Kasumi-1 (cell line): ENCODE measurements around the gene GPRIN2.
"Not testable (repeated sequence)": the region's sequence is repeated elsewhere in the genome, so short reads cannot be mapped to it uniquely, and the experiment has no call there.

Experiments
- DNase-seq, 2 experiments: peaks; one replicate each; lab custom pipeline; 2025; lab: John Stamatoyannopoulos, UW

GPRIN2 gene

GRCh38 chr10:46520381-46520780 is 36.1 kb downstream of the GPRIN2 start:
- no peak for DNase-seq

DNA sequence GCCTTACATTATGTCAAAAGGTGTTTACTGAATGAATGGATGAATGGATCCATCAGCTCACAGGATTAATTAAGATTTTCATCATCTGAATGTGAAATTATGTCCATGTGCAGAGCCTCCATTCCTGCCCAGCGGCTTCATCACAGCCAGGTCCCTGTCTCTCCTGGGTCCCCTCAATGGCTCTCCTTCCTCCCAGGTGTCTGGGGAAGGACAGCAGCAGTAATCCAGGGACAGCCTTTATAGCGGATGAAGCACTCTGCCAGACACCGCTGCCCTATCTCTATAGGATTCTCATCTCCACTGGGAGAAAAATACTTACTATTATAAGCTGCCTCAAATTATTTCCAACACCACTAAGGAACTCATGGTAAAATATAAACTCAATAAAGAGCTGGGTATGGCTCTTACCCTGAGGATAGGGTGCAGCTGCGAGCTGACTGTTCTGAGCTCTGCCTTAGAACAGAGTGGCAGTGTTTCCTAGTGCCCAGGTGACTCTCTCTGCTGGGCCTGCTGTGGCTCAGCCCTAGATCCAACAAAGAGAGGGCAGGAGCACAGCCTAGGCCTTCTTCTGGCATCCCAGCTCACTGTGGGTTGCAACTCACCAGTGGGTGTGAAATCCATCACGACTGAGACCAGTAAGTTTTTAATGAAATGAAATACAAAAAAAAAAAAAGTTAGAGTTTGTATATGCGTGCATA is 38.3 kb downstream of the GPRIN2 start:
- DNase-seq, result no peak

GRCh38 chr10:46517541-46517940 is 38.9 kb downstream of the GPRIN2 start:
- no peak for DNase-seq

GRCh38 chr10:46516660-46517416 is 39.6 kb downstream of the GPRIN2 start:
- DNase-seq, result no peak

GRCh38 chr10:46515793-46516192 is 40.7 kb downstream of the GPRIN2 start:
- no peak for DNase-seq

DNA sequence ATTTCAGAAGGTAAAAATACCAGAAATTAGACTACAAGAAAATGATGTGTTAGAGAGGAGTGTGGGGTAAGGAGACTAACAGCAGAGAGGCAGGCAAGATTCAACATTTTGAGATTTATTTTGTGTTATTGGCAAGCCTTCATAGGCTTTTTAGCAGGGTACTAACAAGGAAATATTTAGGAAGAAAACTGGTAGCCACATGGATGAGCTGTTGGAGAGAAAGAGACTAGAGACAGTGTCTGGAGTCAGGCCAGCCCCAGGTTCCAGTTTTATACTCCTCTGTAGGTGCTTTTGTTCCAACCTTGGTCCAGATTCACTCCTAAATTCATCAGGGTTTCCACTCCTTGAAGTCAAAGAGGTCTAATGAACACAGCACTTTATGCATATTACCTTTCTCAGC is 41.1 kb downstream of the GPRIN2 start:
- no peak for DNase-seq

DNA sequence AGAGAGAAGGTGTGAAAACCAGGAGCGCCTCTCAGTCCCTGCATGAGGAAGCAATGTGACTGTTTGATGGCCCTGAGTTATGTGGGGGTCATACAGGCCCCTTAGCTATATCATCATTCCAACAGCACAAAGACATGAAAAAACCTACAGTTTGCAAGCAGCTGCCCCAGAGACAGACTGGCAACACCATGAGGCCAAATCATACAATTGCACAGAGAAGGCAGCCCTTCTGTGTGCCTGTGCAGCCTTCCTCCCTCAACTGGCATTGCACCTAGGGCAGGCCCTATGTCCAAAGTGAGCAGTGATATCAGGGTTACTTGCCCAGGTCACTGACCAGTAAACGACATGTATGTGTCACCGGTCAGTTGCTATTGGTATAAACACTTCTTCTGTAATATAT is 41.6 kb downstream of the GPRIN2 start:
- no peak for DNase-seq

DNA sequence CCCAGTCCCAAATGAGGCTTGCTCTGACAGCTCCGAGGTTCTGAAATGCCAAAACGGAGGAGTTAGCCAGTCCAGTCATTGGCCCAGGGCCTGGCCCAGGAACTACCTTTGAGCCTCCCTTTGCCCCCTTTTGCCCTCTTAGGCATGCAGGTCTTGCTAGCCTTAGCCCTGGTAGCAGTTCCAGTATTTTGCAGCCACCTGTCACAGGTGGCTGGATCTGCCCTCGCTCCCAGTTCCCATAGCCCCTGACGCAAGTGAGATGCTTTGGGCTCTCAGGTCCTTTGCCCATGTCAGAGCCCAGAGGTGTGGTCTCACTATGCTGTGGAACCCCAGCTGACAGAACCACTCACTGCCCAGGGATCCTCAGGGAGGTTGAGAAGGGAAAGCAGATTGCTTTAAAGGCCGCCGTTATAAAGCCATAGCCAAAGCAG is 42.0 kb downstream of the GPRIN2 start:
- no peak for DNase-seq

- not testable (repeated sequence) for DNase-seq
Observed at GRCh38 chr10:46513333-46513732, 43.1 kb downstream of the GPRIN2 start.

- DNase-seq, result not testable (repeated sequence)
Observed at GRCh38 chr10:46512725-46513124, 43.7 kb downstream of the GPRIN2 start.

DNA sequence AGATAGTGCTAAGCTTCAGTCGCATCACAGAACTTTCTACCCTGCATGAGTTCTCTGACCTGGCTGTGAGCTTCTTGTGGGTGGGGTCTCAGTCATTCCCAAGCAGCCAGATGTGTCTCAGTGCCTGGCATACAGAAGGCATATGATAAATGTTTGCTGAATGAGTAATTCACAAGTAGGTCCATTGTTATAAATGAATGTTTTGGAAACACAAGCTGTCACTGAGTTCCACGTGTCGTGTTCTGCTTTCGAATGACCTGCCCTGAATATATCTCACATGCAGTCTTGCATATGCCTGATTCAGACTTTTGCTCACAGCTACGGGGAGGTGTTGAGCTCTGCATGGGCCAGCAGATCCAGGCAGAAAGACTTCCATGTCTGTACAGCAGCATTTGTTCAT is 44.5 kb downstream of the GPRIN2 start:
- DNase-seq, result not testable (repeated sequence)
